ENCODE data around the gene SLC25A21. TPM values are rescaled to one million over a fixed set of nuclear protein-coding genes. Genes with fewer than 3 reads are reported as not detected.
"Not testable (repeated sequence)": the region's sequence is repeated elsewhere in the genome, so short reads cannot be mapped to it uniquely, and the experiment has no call there.

SLC25A21 gene
- polyA plus RNA-seq, 1 experiment, result 1.5 TPM

- POLR2A ChIA-PET, result no interaction called here
- CTCF ChIA-PET, result interaction anchor here (0.6 kb wide), 1 partner anchor 612 kb away, joined by 3 read pairs; no protein-coding TSS in a partner anchor
- Histone ChIP-seq H3K27me3 (ENCODE audit: control insufficient read depth, insufficient read depth, low read length) (no peaks in the 10 kb centered on the region), H3K4me3 (ENCODE audit: low read depth, low read length) (no peak overlapping the region), H3K9me3 (ENCODE audit: control insufficient read depth, insufficient read depth, low read length) (no peaks in the 10 kb centered on the region), H3K27ac (ENCODE audit: low read depth, low read length) (no peak overlapping the region)
- no peak for DNase-seq (ENCODE audit: low read depth, low spot score)
- no peak for TF ChIP-seq CTCF (IDR thresholded peaks at IDR 0.05; ENCODE audit: low read depth, low read length)
Observed at GRCh38 chr14:37081218-37081617, 91.2 kb downstream of the SLC25A21 start.

- no peak overlapping the region for H3K4me3 ChIP-seq (ENCODE audit: low read depth, low read length)
- no peak for TF ChIP-seq CTCF (IDR thresholded peaks at IDR 0.05; ENCODE audit: low read depth, low read length)
- no peaks in the 10 kb centered on the region for H3K27me3 ChIP-seq (ENCODE audit: control insufficient read depth, insufficient read depth, low read length)
- no peaks in the 10 kb centered on the region for H3K9me3 ChIP-seq (ENCODE audit: control insufficient read depth, insufficient read depth, low read length)
- POLR2A ChIA-PET, result no interaction called here
- DNase-seq (ENCODE audit: low read depth, low spot score), result no peak
- no peak overlapping the region for H3K27ac ChIP-seq (ENCODE audit: low read depth, low read length)
- CTCF ChIA-PET, result interaction anchor here (1.0 kb wide), 1 partner anchor 39 kb away, joined by 3 read pairs; no protein-coding TSS in a partner anchor
Observed at GRCh38 chr14:37078131-37078530, 94.3 kb downstream of the SLC25A21 start.

GRCh38 chr14:37074320-37074719 is 98.1 kb downstream of the SLC25A21 start:
- H3K27ac ChIP-seq (ENCODE audit: low read depth, low read length); POLR2A ChIA-PET; H3K9me3 ChIP-seq (ENCODE audit: control insufficient read depth, insufficient read depth, low read length); DNase-seq (ENCODE audit: low read depth, low spot score); H3K4me3 ChIP-seq (ENCODE audit: low read depth, low read length); H3K27me3 ChIP-seq (ENCODE audit: control insufficient read depth, insufficient read depth, low read length): not testable (repeated sequence)
- CTCF ChIA-PET, result interaction anchor here (0.7 to 1.2 kb wide), 3 partner anchors 39 to 519 kb away, joined by 3 to 5 read pairs (median 3); no protein-coding TSS in a partner anchor

- DNase-seq (ENCODE audit: low read depth, low spot score), result no peak
- POLR2A ChIA-PET, result no interaction called here
- Histone ChIP-seq H3K27me3 (ENCODE audit: control insufficient read depth, insufficient read depth, low read length) (no peaks in the 10 kb centered on the region), H3K9me3 (ENCODE audit: control insufficient read depth, insufficient read depth, low read length) (no peaks in the 10 kb centered on the region), H3K27ac (ENCODE audit: low read depth, low read length) (no peak overlapping the region), H3K4me3 (ENCODE audit: low read depth, low read length) (no peak overlapping the region)
- no peak for TF ChIP-seq CTCF (IDR thresholded peaks at IDR 0.05; ENCODE audit: low read depth, low read length)
- CTCF ChIA-PET, result no interaction called here
Observed at GRCh38 chr14:37063467-37064240, 108.8 kb downstream of the SLC25A21 start.

- no peak for TF ChIP-seq CTCF (IDR thresholded peaks at IDR 0.05; ENCODE audit: low read depth, low read length)
- DNase-seq (ENCODE audit: low read depth, low spot score), result no peak
- H3K27me3 ChIP-seq (ENCODE audit: control insufficient read depth, insufficient read depth, low read length), result no peaks in the 10 kb centered on the region
- POLR2A ChIA-PET, result no interaction called here
- no peak overlapping the region for H3K4me3 ChIP-seq (ENCODE audit: low read depth, low read length)
- CTCF ChIA-PET, result no interaction called here
- no peak overlapping the region for H3K27ac ChIP-seq (ENCODE audit: low read depth, low read length)
- no peaks in the 10 kb centered on the region for H3K9me3 ChIP-seq (ENCODE audit: control insufficient read depth, insufficient read depth, low read length)
Observed at GRCh38 chr14:37062191-37062803, 110.1 kb downstream of the SLC25A21 start.
